CD4-positive, alpha-beta T cell treated with Interleukin-6 at 100 ng/mL for 8 hours (primary cell): ENCODE results near the gene OGT.

ENCODE experiments used
- DNase-seq: peaks from one replicate; pipeline ENCODE4 v3.0.0-alpha.2; 2020; ENCODE audit warnings: mixed read lengths, low spot score

OGT gene

DNA sequence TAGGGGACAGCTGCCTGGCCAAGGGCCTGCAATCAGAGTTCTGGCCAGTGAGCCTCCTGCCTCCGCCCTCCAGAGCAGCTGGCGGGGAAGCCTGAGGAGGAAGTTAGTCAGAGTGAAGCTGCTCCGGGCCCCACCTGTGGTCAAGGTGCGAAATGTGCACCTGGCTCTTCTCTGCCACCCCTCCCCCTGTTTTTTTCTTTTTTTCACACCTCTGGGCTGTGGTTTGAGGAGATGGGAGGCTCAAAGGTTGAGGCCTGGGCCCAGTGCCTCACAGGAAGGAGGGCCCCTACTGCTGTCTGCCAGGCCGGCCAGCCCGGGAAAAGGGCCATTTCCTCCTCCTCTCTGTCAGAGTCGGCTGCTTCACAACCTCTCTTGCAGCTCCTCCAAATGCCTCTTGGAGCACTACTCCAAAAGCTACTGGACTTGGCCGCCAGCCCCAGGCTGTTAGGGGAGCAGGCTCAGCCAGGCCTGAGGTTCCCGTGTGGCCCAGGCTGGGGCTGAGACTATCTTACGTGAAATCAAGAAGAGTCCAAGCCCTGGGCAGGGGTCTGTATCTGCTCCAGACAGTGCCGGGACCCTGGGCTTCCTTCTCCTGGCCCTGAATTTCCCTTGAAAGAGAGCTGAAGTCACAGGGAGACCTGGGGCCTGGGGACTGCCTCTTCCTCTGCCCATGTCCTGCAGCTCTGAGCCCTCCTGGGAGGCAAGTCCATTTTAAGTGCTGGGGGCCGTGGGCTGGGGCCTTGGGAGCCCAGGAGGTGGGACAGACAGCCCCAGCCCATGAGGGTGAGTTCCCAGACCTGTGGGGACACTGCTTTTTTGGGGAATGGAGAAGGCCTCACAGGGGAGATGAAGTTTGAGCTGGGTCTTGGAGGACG, 89.9 kb downstream of the OGT start:
- DNase-seq = peak; percentile 81

DNA sequence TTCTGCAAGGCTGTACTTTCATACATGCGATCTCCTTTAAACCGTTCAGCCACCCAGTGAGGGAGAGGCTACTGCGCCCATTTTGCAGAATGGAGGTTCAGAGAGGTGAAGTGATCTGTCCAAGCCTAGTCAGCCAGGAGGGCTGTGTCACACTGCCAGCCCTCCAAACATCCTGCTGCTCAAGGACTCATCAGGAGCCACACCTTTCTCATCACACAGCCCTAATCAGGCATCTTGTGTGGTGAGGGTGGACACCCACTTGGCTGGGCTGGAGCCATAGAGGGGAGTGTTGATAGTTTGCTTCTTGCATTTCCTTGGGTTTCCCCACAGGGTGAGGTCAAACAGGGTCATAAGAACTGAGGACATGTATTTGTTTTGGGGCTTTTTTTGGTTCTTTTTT, 90.8 kb downstream of the OGT start:
- no peak for DNase-seq

DNA sequence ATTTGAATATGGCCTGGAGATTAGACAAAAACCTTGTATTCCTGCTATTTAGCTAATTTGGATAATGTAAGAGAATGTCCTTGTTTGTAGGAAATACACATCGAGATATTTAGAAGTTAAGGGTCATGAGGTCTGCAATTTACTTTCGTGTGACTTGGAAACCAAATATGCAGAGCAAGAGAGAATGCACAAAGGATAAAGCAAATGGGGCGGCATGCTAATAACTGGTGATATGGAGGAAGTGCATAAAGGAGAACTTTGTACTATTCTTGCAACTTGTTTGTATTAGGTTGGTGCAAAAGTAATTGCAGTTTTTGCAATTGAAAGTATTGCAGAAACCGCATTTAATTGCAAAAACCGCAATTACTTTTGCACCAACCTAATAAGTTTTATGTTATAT, 92.6 kb downstream of the OGT start:
- DNase-seq = no peak
